Erythroblast (primary cell): ENCODE measurements around the gene CCDC138.

Experiments used
- GATA1 ChIP-seq: IDR thresholded peaks from 2 replicates; pipeline ENCODE4 v1.6.1; 2011; ENCODE audit warnings: low read depth, mild to moderate bottlenecking, control low read depth, low read length, moderate library complexity
- POLR2A ChIP-seq: IDR thresholded peaks from 2 replicates; pipeline ENCODE4 v1.6.1; 2011; ENCODE audit warnings: mild to moderate bottlenecking, low read length

DNA sequence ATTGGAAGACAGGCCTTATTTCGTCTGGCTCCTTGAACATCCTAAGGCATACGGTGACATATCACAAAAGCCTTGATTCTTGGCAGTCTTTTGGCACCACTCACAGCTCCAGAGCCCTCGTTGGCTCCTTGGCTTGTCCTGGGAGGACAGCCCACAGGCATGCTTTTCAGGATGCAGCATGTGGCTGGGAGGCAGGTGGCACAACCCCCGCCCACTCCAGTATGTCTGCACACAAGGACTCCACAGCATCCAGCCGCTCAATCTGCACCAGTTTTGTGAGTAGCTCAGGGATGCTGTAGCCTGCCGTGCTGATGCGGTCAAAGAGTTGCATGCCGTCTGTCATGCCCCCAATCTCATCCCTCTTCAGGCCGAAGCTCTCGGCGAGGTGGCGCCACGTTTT, 110.2 kb downstream of the CCDC138 start:
- TF ChIP-seq POLR2A (no peak), GATA1 (no peak)
